IMR-90 (cell line): ENCODE results near the gene CMTM6. TPM values are rescaled to one million over a fixed set of nuclear protein-coding genes. Genes with fewer than 3 reads are reported as not detected.

Experiments used
- ATAC-seq: fragments of 200-7000 bp; cut with Tn5 transposase; 2 replicates; pipeline ENCODE4 v1.9.1; 2020; ENCODE audit warnings: low read depth, mild to moderate bottlenecking, moderate library complexity
- BruUV-seq: library from RNA; stranded (reverse); fragments of 400-500 nt; replicated peaks from 2 replicates; lab custom pipeline; 2021; lab: Mats Ljungman, UMichigan
- CTCF ChIA-PET: fragments of 300-600 bp; formaldehyde crosslinking; extraction: SDS; loops from one replicate; lab custom pipeline; 2021; ENCODE audit warnings: antibody characterized with exemption; lab: Yijun Ruan, JAX
- POLR2A ChIA-PET: fragments of 300-600 bp; sonication (Branson Sonifier 250); formaldehyde crosslinking; loops from one replicate; lab custom pipeline; 2022; ENCODE audit warnings: antibody characterized with exemption; ENCODE audit not compliant: unreplicated experiment; lab: Charles Lee
- DNase-seq: peaks from one replicate; pipeline ENCODE4 v3.0.0; 2013
- H2AFZ ChIP-seq: replicated peaks from 2 replicates; pipeline ENCODE3; 2013; ENCODE audit warnings: low read length, mild to moderate bottlenecking; ENCODE audit not compliant: poor library complexity
- H2AK5ac ChIP-seq: 2 replicates; pipeline ENCODE4 v1.6.1; 2013; ENCODE audit warnings: low read depth, low read length, inconsistent platforms
- H2AK9ac ChIP-seq: replicated peaks from 2 replicates; pipeline ENCODE3; 2013; ENCODE audit warnings: mild to moderate bottlenecking, low read depth, low read length, moderate library complexity; ENCODE audit not compliant: poor library complexity
- H2BK120ac ChIP-seq: 2 replicates; pipeline ENCODE4 v1.6.1; 2013; ENCODE audit warnings: low read depth, low read length, inconsistent platforms
- H2BK15ac ChIP-seq: 3 replicates; pipeline ENCODE4 v1.6.1; 2013; ENCODE audit warnings: low read depth, low read length, inconsistent platforms
- H2BK20ac ChIP-seq: 2 replicates; pipeline ENCODE4 v1.6.1; 2013; ENCODE audit warnings: low read depth, mild to moderate bottlenecking, inconsistent platforms, low read length, moderate library complexity
- H2BK5ac ChIP-seq: 2 replicates; pipeline ENCODE4 v1.6.1; 2013; ENCODE audit warnings: mild to moderate bottlenecking, low read depth, low read length, inconsistent platforms; ENCODE audit not compliant: poor library complexity, severe bottlenecking
- H3K14ac ChIP-seq: replicated peaks from 2 replicates; pipeline ENCODE4 v1.6.1; 2013; ENCODE audit warnings: low read depth, low read length, inconsistent platforms
- H3K18ac ChIP-seq: 2 replicates; pipeline ENCODE4 v1.6.1; 2013; ENCODE audit warnings: low read depth, low read length, control low read depth
- H3K23ac ChIP-seq: 2 replicates; pipeline ENCODE4 v1.6.1; 2013; ENCODE audit warnings: low read depth, low read length, inconsistent platforms
- H3K27ac ChIP-seq: 2 replicates; pipeline ENCODE4 v1.5.1; 2013; ENCODE audit warnings: mild to moderate bottlenecking, control low read depth, low read length; ENCODE audit not compliant: insufficient read depth
- H3K27me3 ChIP-seq: 2 replicates; pipeline ENCODE4 v1.6.1; 2013; ENCODE audit warnings: low read length; ENCODE audit not compliant: control insufficient read depth, insufficient read depth
- H3K36me3 ChIP-seq: 2 replicates; pipeline ENCODE4 v1.6.1; 2013; ENCODE audit warnings: low read length, mixed read lengths; ENCODE audit not compliant: control insufficient read depth, insufficient read depth
- H3K4ac ChIP-seq: 2 replicates; pipeline ENCODE4 v1.6.1; 2013; ENCODE audit warnings: low read depth, low read length, inconsistent platforms
- H3K4me1 ChIP-seq: 2 replicates; pipeline ENCODE4 v1.6.1; 2013; ENCODE audit warnings: low read length, mixed read lengths; ENCODE audit not compliant: control insufficient read depth, insufficient read depth
- H3K4me2 ChIP-seq: 2 replicates; pipeline ENCODE4 v1.6.1; 2013; ENCODE audit warnings: low read depth, mild to moderate bottlenecking, control low read depth, low read length, moderate library complexity
- H3K4me3 ChIP-seq: 2 replicates; pipeline ENCODE4 v1.5.1; 2013; ENCODE audit warnings: low read depth, mild to moderate bottlenecking, control low read depth, low read length, moderate library complexity; ENCODE audit not compliant: insufficient read depth
- H3K56ac ChIP-seq: 2 replicates; pipeline ENCODE4 v1.6.1; 2013; ENCODE audit warnings: low read length, inconsistent platforms; ENCODE audit not compliant: insufficient read depth; ENCODE audit errors: extremely low read depth
- H3K79me1 ChIP-seq, 2 experiments: 2 replicates each; pipeline ENCODE4 v1.6.1; 2013; ENCODE audit warnings: low read length in 2 of 2, inconsistent platforms in 1 of 2, low read depth in 1 of 2
- H3K9ac ChIP-seq: 2 replicates; pipeline ENCODE4 v1.6.1; 2013; ENCODE audit warnings: low read depth, low read length, control low read depth
- H3K9me1 ChIP-seq: 2 replicates; pipeline ENCODE4 v1.6.1; 2013; ENCODE audit warnings: low read length, inconsistent platforms; ENCODE audit not compliant: insufficient read depth
- H3K9me3 ChIP-seq: 2 replicates; pipeline ENCODE4 v1.6.1; 2013; ENCODE audit warnings: low read length; ENCODE audit not compliant: control insufficient read depth, insufficient read depth
- H4K20me1 ChIP-seq: 2 replicates; pipeline ENCODE4 v1.6.1; 2013; ENCODE audit warnings: low read length, inconsistent platforms; ENCODE audit not compliant: insufficient read depth
- H4K5ac ChIP-seq: 2 replicates; pipeline ENCODE4 v1.6.1; 2013; ENCODE audit warnings: mild to moderate bottlenecking, low read depth, low read length, control low read depth
- H4K8ac ChIP-seq, 2 experiments: 2 replicates each; pipeline ENCODE4 v1.6.1; 2013; ENCODE audit warnings: low read depth in 2 of 2, low read length in 2 of 2, control low read depth in 1 of 2, inconsistent platforms in 1 of 2
- H4K91ac ChIP-seq: 2 replicates; pipeline ENCODE4 v1.6.1; 2013; ENCODE audit warnings: low read depth, low read length, inconsistent platforms; ENCODE audit not compliant: insufficient read depth
- NFE2L2 ChIP-seq: fragments of 150-350 bp; IDR thresholded peaks from 2 replicates; pipeline ENCODE4 v1.6.1; 2016; ENCODE audit warnings: low read depth, mild to moderate bottlenecking, low read length
- WGBS, 2 experiments: methylation state at CpG; one replicate each; pipeline versions ENCODE4 v1.1.5 to v1.1.7; 2013; ENCODE audit warnings: missing lambda C conversion rate in 2 of 2; ENCODE audit not compliant: insufficient read length in 1 of 2; ENCODE audit errors: extremely low coverage in 2 of 2; 5-methylcytosine and 5-hydroxymethylcytosine counted together
- dilution Hi-C: fragments of 300-500 bp; cut with HindIII; formaldehyde crosslinking; loops from one replicate; pipeline ENCODE4 v1.14.3; 2018; ENCODE audit warnings: low sequenced_read_pairs; ENCODE audit not compliant: unreplicated experiment
- in situ Hi-C: fragments of 300-500 bp; cut with MboI; formaldehyde crosslinking; loops from 3 replicates; pipeline ENCODE4 v1.14.3; 2019; ENCODE audit warnings: low sequenced_read_pairs, inconsistent platforms, mixed read lengths
- intact Hi-C: fragments of 100-400 bp; cut with micrococcal nuclease; formaldehyde crosslinking; loops from 2 replicates; pipeline ENCODE4 v1.10.0; 2022
- polyA plus RNA-seq, 3 experiments: library from polyadenylated mRNA; depleted of rRNA; stranded (reverse); fragments of >200 nt; gene quantifications; 2 replicates each; pipeline ENCODE4 v1.2.3, GENCODE V29; 2012; ENCODE audit warnings: low replicate concordance in 1 of 3
- total RNA-seq: library from RNA; depleted of rRNA; stranded (reverse); fragments of >200 nt; gene quantifications from 2 replicates; pipeline ENCODE4 v1.2.3, GENCODE V29; 2012

CMTM6 gene
- total and polyA plus RNA-seq, 2 of the 4 experiments (the other 2 are of a cell fraction) = 29.4 to 36.6 TPM

- Histone ChIP-seq H3K18ac (no peak overlapping the region), H3K4ac (no peak overlapping the region), H4K91ac (no peak overlapping the region), H3K27ac (no peak overlapping the region), H4K5ac (no peak overlapping the region), H4K20me1 (peaks cover 34% of the 10 kb centered on the region), H2BK20ac (no peak overlapping the region), H3K9me3 (no peaks in the 10 kb centered on the region), H3K4me2 (no peak overlapping the region), H4K8ac (no peak overlapping the region), H3K4me1 (peaks cover 9% of the 10 kb centered on the region), H3K56ac (no peak overlapping the region), H2AK5ac (no peak overlapping the region), H2AFZ (no peak overlapping the region), H3K79me1 (peaks cover 38 to 63% of the 10 kb centered on the region in 2 experiments), H2AK9ac (no peak overlapping the region), H2BK120ac (no peak overlapping the region), H3K27me3 (no peaks in the 10 kb centered on the region), H2BK5ac (no peak overlapping the region), H3K9me1 (peaks cover 15% of the 10 kb centered on the region), H2BK15ac (no peak overlapping the region), H3K23ac (no peak overlapping the region), H3K4me3 (no peak overlapping the region), H3K14ac (no peak overlapping the region), H3K9ac (no peak overlapping the region), H3K36me3 (no peaks in the 10 kb centered on the region)
- intact Hi-C loops (no loop called here), in situ Hi-C loops (no loop called here), dilution Hi-C loops (no loop called here)
- no TSS peak for BruUV-seq
- CTCF ChIA-PET = no interaction called here
- ATAC-seq = no peak
- DNase-seq = no peak
- POLR2A ChIA-PET = no interaction called here
- no peak for TF ChIP-seq NFE2L2
- WGBS, 2 experiments = no CpG with 5 or more reads among the region's 2 CpGs
Observed at GRCh38 chr3:32495609-32496008, 7.0 kb downstream of the CMTM6 start.
